D721Med (cell line): ENCODE measurements around the gene OR4N5.
"Not testable (repeated sequence)": the region's sequence is repeated elsewhere in the genome, so short reads cannot be mapped to it uniquely, and the experiment has no call there.

ENCODE experiments used
- DNase-seq: peaks from one replicate; pipeline ENCODE4 v3.0.0; 2011; ENCODE audit warnings: low spot score; ENCODE audit not compliant: insufficient read length
- FAIRE-seq: peaks from 2 replicates; lab custom pipeline; 2011; peaks lifted over from hg19 to GRCh38; lab: Jason Lieb, UNC
- TF ChIP-seq, protein P1 (sequence below): IDR thresholded peaks from 2 replicates; pipeline ENCODE4 v1.5.1; 2012; ENCODE audit warnings: mild to moderate bottlenecking, control low read depth; ENCODE audit not compliant: insufficient read depth; ENCODE audit errors: missing control alignments

Gene OR4N5

DNA sequence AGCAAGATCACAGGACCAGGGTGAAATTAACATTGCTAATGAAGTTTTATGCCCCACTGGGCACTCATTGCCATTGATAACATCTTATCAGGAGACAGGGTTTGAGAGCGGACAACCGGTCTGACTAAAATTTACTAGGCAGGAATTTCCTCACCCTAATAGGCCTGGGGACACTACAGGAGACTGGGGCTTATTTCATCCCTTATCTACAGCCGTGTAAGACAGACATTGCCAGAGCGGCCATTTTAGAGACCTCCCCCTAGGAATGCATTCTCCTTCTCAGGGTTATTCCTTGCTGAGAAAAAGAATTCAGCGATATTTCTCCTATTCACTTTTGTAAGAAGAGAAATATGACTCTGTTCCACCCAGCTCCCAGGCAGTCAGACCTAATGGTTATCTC is 19.8 kb upstream of the OR4N5 start:
- FAIRE-seq = no peak
- no peak for DNase-seq
- TF ChIP-seq, protein P1, sequence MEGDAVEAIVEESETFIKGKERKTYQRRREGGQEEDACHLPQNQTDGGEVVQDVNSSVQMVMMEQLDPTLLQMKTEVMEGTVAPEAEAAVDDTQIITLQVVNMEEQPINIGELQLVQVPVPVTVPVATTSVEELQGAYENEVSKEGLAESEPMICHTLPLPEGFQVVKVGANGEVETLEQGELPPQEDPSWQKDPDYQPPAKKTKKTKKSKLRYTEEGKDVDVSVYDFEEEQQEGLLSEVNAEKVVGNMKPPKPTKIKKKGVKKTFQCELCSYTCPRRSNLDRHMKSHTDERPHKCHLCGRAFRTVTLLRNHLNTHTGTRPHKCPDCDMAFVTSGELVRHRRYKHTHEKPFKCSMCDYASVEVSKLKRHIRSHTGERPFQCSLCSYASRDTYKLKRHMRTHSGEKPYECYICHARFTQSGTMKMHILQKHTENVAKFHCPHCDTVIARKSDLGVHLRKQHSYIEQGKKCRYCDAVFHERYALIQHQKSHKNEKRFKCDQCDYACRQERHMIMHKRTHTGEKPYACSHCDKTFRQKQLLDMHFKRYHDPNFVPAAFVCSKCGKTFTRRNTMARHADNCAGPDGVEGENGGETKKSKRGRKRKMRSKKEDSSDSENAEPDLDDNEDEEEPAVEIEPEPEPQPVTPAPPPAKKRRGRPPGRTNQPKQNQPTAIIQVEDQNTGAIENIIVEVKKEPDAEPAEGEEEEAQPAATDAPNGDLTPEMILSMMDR = no peak

DNA sequence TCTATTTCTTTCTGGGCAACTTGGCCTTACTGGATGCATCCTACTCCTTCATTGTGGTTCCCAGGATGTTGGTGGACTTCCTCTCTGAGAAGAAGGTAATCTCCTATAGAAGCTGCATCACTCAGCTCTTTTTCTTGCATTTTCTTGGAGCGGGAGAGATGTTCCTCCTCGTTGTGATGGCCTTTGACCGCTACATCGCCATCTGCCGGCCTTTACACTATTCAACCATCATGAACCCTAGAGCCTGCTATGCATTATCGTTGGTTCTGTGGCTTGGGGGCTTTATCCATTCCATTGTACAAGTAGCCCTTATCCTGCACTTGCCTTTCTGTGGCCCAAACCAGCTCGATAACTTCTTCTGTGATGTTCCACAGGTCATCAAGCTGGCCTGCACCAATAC is 5.3 kb downstream of the OR4N5 start:
- TF ChIP-seq, protein P1 = no peak
- DNase-seq = no peak
- FAIRE-seq = no peak

DNA sequence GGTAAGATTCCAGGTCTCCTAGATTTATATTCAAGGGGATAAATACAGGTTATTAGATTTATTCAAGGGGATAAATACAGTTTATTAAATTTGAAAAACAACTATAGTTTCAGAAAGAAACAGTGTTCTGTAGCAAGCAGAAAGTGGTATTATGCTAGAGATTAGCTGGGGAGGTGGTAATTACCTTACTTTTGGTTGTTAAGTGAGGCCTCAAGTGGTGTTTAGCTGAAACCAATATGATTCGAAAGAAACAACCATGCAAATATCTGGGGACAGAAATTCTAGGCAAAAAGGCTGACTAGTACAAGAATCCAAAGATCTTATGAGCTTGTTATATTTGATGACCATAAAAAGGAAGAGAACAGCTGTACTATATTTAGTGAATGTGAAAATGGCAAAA is 6.2 kb downstream of the OR4N5 start:
- no peak for FAIRE-seq
- DNase-seq = no peak
- TF ChIP-seq, protein P1 = no peak

DNA sequence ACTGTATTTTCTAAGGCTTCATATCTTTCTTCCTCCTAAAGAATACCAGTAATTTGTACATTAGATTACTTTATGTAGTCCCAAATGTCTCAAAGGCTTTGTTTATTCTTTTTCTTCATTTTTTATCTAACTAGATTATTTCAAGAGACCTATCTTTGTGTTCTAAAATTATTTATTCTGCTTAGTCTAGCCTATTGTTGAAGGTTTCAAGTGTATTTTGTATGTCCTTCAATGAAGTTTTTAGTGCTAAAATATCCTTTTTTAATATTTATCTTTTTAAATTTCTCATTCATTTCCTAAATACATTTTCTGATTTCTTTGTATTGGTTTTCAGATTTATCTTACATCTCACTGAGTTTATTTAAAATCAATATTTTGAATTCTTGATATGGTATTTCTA is 25.8 kb downstream of the OR4N5 start:
- no peak for FAIRE-seq
- TF ChIP-seq, protein P1 = no peak

DNA sequence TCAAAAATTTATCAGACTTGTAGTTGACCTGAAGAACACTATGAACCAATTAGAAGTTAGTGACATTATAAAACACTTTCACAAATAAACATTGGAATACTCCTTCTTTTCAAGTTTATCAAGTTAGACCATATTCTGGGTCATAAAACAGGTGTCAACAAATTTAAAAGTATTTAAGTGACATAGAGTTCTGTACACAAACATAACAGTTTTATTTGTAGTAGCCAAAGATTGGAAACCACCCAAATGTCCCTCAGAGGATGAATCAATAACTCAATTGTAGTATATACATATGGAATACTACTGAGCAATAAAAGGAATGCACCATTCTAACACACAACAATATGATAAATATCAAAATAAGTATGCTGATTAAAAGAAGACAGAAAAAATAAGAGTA is 28.5 kb downstream of the OR4N5 start:
- TF ChIP-seq, protein P1 = no peak
- FAIRE-seq = no peak
- DNase-seq = no peak

More for the DNA sequence above, 25.8 kb downstream of the OR4N5 start:
- DNase-seq = no peak

DNA sequence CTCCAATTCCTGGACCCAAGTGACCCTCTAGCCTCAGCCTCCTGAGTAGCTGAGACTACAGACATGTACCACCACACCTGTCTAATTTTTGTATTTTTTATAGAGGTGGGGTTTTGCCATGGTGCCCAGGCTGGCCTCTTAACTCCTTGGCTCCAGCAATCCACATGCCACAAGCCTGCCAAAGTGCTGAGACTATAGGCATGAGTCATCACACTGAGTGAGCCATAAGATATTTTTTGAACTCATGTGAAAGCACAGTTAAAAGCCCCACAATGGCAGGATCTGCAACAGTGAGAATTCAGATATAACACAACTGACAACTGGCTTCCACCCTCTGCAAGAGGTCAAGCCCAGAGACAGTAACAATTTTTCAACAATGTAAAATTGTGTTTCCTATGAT is 31.2 kb downstream of the OR4N5 start:
- DNase-seq, FAIRE-seq: not testable (repeated sequence)

DNA sequence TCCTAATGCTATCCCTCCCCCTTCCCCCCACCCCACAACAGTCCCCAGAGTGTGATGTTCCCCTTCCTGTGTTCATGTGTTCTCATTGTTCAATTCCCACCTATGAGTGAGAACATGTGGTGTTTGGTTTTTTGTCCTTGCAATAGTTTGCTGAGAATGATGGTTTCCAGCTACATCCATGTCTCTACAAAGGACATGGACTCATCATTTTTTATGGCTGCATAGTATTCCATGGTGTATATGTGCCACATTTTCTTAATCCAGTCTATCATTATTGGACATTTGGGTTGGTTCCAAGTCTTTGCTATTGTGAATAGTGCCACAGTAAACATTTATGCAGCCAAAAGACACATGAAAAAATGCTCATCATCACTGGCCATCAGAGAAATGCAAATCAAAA is 35.6 kb downstream of the OR4N5 start:
- not testable (repeated sequence) for FAIRE-seq, DNase-seq

DNA sequence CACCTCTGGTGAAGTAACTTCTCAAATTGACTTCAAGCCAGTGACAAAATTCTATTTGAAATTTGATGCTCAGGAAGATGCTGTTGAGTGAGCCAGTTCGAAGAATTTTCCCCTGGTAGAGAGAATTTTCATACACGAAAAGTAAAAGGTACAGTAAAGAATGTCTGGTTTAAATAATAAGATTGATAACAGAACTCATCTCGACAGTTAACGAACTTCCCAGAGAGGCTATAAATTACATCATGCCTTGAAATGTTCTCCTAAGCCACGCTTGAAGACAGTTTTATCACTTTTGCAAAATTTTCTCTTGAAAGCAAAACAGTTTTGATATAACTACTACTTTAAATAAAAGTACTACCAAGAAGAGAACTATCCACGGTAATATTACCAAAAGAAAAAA is 37.7 kb downstream of the OR4N5 start:
- FAIRE-seq (no peak), DNase-seq (no peak)
- TF ChIP-seq, protein P1 = no peak
